GM11168 (cell line): ENCODE results near the gene LDLRAD4.
"Not testable (repeated sequence)": the region's sequence is repeated elsewhere in the genome, so short reads cannot be mapped to it uniquely, and the experiment has no call there.

Source experiments
- in situ Hi-C: fragments of 300-500 bp; cut with MboI; formaldehyde crosslinking; loops from one replicate; pipeline ENCODE4 v1.12.0; 2022; ENCODE audit warnings: low sequenced_read_pairs; ENCODE audit not compliant: unreplicated experiment

Gene LDLRAD4

GRCh38 chr18:13260935-13261640 lies 42.5 kb downstream of the LDLRAD4 start:
- in situ Hi-C loops: no loop called here

- in situ Hi-C loops: no loop called here
Observed at GRCh38 chr18:13261661-13262357, 43.2 kb downstream of the LDLRAD4 start.

DNA sequence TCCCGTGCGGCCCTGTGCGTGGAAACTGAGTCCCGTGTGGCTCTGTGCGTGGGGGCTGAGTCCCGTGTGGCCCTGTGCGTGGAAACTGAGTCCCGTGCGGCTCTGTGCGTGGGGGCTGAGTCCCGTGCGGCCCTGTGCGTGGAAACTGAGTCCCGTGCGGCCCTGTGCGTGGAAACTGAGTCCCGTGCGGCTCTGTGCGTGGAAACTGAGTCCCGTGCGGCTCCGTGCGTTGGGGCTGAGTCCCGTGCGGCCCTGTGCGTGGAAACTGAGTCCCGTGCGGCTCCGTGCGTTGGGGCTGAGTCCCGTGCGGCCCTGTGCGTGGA lies 43.8 kb downstream of the LDLRAD4 start:
- in situ Hi-C loops: not testable (repeated sequence)

DNA sequence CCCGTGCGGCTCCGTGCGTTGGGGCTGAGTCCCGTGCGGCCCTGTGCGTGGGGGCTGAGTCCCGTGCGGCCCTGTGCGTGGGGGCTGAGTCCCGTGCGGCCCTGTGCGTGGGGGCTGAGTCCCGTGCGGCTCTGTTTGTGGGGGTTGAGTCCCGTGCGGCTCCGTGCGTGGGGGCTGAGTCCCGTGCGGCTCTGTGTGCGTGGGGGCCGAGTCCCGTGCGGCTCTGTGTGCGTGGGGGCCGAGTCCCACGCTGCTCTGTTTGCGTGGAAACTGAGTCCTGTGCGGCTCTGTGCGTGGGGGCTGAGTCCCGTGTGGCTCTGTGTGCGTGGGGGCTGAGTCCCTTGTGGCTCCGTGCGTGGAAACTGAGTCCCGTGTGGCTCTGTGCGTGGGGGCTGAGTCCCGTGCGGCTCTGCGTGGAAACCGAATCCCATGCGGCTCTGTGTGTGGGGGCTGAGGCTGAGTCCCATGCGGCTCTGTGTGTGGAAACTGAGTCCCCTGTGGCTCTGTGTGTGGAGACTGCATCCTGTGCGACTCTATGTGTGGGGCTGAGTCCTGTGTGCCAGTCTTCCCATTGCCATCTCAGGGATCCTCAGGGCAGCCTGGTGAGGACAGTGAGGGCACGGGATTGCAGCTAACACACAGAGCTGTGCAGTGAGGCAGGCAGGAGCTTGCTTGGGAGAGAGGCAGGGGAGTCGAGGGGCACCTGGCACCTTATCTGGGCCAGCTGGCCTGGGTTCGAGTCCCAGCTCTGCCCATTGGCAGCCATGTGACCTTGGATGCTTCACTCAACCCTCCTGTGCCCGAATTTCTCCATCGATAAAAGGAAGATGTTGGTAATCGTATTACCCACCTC lies 44.5 kb downstream of the LDLRAD4 start:
- in situ Hi-C loops: no loop called here

DNA sequence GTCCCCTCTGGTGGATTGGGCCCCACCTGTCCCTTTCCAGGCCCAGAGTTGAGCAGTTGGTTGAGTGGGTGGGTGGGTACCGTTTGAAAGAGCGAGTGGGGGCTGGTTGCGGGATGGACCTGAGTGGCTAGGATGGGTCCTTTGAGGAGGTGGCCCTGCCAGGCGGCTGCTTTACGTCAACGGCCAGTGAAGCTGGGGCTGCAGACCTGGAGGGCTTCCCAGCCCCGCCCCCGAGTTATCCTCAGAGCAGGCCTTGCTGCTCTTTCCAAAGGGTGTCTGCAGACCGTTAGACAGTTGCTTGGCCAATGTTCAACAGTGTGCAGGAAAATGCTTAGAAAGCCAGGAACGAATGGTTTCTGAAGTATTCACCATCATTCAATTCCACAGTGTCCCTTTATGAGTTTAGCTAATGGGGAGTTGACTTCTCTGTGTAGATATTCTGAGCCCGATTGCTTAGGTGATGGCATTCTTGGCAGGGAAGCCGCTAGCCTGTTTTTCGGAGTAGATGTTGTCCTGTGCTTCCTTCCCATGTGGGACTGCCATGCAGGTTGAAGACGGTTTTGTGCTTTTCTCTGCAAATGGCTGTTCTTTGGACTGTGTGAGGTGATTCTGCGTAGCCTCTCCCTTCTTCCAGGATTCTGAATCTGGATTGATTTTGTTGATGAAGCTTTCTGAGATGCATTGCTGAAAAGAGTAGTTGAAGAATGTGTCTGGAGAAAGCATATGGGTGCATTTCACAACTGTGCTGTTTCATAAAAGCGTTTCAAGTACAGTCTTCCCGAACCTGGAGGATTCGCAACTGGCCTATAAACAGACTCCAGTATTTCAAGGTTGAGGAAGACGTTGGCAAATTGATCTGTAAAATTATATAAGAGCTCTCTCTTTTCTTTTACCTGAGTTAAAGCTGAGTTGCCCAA lies 45.8 kb downstream of the LDLRAD4 start:
- in situ Hi-C loops: no loop called here

GRCh38 chr18:13265008-13265910 lies 46.7 kb downstream of the LDLRAD4 start:
- in situ Hi-C loops: no loop called here

- in situ Hi-C loops: no loop called here
Observed at GRCh38 chr18:13265911-13266217, 47.3 kb downstream of the LDLRAD4 start.

GRCh38 chr18:13266218-13267100 lies 47.9 kb downstream of the LDLRAD4 start:
- in situ Hi-C loops: no loop called here

DNA sequence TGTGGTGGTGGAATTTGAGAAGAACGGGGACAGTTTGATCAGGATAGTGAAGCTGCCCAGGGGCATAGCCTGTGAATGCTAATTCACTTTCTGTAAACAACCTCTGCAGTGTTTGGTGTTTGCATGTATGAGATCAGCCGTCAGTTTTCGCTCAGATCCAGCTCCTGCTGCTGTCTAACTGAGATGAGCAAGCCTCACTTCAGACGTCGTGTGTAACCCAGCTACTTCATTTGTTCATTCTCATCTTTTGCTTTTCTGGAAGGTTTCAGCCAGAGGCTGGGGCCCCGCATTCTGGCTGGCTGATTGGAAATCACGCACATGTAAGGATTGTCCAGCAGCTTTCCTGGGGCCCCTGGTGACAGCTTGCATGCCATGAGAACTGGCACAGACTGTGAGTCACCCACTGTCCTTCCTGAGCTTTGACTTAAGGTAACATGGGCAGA lies 48.9 kb downstream of the LDLRAD4 start:
- in situ Hi-C loops: no loop called here

DNA sequence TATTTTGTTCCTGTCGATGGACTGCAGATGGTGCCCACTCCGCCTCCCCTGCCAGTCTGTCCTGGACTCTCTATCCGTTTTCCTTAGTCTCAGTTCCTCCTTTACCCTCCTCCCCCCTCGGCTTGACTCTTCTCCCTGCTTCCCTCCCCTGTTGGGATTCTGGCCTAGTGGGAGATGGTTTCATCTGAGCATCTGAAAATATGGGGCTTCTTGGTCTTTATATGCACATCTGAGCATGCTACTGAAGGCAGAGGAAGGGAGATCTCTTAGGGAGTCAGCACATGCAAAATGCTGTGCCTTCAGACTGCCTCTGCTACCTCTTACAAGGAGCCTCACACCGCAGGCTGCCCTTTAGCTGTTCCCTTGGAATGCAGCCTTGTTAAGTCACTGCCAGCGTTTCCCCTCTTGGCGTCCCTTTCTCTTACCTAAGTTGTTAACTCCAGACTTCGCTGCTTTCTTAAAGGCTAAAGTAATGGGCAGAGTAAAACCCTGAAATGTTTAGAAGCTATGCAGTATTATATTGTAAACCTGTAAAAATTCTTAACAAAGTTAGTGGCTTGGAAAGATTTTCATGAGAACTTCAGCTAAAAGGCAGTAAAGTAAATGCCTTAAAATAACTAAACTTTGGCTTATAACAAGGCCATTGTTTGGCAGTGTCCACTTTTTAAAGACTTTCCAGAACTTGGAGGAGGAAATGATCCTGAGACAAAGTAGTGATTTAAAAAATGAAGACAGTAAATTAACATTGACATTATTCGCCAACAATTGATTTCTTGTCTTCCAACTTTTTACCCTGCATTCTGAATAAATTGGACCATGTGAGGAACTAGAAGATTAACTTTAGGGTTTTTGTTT lies 49.8 kb downstream of the LDLRAD4 start:
- in situ Hi-C loops: no loop called here

DNA sequence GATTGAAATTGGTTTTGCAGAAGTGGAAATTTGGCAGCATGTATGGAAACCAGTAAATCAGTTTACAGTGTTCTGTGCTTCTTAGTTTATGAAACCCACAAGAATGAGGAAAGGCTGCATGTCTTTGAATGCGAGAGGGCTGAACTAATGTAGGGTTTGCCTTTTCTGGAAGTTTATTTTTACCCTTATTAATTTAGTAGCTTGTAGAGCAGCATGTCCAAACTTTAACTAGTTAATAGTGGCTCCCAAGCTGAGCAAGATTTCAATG lies 50.4 kb downstream of the LDLRAD4 start:
- in situ Hi-C loops: no loop called here

GRCh38 chr18:13269521-13270011 lies 51.0 kb downstream of the LDLRAD4 start:
- in situ Hi-C loops: no loop called here

GRCh38 chr18:13270279-13270855 lies 51.8 kb downstream of the LDLRAD4 start:
- in situ Hi-C loops: no loop called here

DNA sequence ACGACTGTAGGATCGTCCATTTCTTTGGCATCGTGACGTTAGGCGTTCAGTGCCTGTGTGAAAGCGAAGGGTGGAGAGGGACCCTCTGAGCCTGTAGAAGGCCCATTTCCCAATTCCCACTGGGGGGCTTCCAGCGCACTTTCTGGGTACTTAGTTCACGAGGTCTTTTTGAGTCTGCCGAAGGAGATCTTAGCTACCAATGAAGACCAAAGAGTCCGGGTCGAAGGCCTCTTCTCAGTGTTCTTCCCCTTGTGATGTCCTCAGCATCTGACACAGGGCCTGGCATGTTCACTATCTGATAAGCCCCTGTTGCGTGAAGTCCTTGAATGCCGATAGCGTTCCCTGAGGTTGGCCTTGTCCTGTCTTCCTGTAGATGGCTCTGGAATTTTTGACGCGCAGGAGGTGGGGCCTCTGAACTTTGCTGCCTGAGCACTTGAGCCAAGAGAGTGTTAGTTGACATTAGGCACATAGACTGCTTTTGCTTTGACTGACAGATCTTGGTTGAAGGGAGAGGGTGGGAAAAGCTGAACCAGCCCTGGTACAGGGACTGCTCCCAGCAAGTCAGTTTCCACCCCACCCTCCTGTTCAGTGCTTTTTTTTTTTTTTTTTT lies 52.8 kb downstream of the LDLRAD4 start:
- in situ Hi-C loops: no loop called here

DNA sequence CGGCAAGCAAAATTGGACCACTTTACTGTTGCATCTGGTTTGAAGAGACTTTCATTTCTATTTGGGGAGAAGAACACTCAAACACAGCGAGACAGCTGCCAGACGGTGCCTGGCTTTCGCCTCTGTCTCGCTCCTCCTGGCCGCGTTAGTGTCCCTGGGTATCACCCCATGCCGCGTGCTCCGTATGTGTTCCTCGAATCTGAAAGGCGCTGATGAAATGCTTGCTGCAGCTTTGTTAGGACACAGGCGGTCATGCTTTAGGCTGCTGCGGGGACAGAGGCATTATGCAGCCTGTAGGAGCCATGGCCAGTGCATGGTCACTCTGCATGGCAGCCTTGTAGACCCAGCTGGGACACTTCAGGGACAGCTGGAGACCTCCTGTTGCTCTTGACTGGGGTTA lies 53.9 kb downstream of the LDLRAD4 start:
- in situ Hi-C loops: no loop called here

DNA sequence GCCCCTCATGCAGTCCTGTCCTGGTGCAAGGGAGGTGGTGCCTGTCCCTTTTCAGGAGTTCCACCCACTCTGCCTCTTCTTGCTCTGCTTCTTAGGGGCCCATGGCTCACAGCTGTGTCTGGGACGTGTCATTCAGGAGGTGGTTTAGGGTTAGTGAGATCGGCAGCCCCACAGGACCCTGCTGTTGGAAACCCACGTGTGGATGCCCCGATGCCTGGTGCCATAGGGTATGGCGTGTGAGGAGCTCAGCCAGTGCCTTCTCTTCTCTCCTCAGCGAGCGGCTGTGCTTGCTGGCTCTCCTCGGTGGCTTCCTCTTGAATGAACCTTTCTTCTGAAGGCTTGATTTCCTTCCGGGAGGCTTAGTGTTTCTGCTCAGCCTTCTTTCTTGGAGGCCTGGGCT lies 55.2 kb downstream of the LDLRAD4 start:
- in situ Hi-C loops: no loop called here

- in situ Hi-C loops: no loop called here
Observed at GRCh38 chr18:13275075-13275474, 56.5 kb downstream of the LDLRAD4 start.
